Ascending aorta (tissue), 2 donors: ENCODE data around the gene XRCC5. TPM values are rescaled to one million over a fixed set of nuclear protein-coding genes. Genes with fewer than 3 reads are reported as not detected.

Experiments
- DNase-seq, 2 donors: peaks; one replicate each; pipeline ENCODE4 v3.0.0-alpha.2; 2019; ENCODE audit warnings: low spot score in 2 of 2
- H3K27ac ChIP-seq, 2 donors: fragments of 200-600 bp; sonication (generic); one replicate each; pipeline ENCODE4 v1.5.1; 2016 to 2017; ENCODE audit warnings: mild to moderate bottlenecking in 1 of 2
- H3K27me3 ChIP-seq: fragments of 200-600 bp; sonication (generic); one replicate; pipeline ENCODE4 v1.5.1; 2017
- H3K36me3 ChIP-seq, 2 donors: fragments of 200-600 bp; sonication (generic); one replicate each; pipeline ENCODE4 v1.5.1; 2016
- H3K4me1 ChIP-seq, 2 donors: fragments of 200-600 bp; sonication (generic); one replicate each; pipeline ENCODE4 v1.5.1; 2016 to 2017; ENCODE audit warnings: mild to moderate bottlenecking in 1 of 2
- H3K4me3 ChIP-seq, 2 donors: fragments of 200-600 bp; sonication (generic); one replicate each; pipeline ENCODE4 v1.5.1; 2016 to 2017; ENCODE audit warnings: mild to moderate bottlenecking in 1 of 2
- H3K9me3 ChIP-seq, 2 donors: fragments of 200-600 bp; sonication (generic); one replicate each; pipeline ENCODE4 v1.5.1; 2016
- intact Hi-C: fragments of 100-400 bp; cut with DNase I; formaldehyde crosslinking; loops from one replicate; pipeline ENCODE4 v1.15.1; 2023
- total RNA-seq: library from RNA; depleted of rRNA; stranded (reverse); fragments of >200 nt; gene quantifications from one replicate; pipeline ENCODE4 v1.1.0, GENCODE V29; 2016
- TF ChIP-seq, protein P1 (sequence below), 3 experiments: fragments of 200-600 bp in 2 of 3; fragments of 450-650 bp in 1 of 3; sonication (generic) in 2 of 3; IDR thresholded peaks; one replicate each; pipeline ENCODE4 v1.5.1; 2016 to 2019; ENCODE audit warnings: antibody characterized with exemption in 3 of 3, mild to moderate bottlenecking in 1 of 3, moderate library complexity in 1 of 3

Gene XRCC5
- total RNA-seq, 1 donor from 2014 or later: 45.4 TPM

DNA sequence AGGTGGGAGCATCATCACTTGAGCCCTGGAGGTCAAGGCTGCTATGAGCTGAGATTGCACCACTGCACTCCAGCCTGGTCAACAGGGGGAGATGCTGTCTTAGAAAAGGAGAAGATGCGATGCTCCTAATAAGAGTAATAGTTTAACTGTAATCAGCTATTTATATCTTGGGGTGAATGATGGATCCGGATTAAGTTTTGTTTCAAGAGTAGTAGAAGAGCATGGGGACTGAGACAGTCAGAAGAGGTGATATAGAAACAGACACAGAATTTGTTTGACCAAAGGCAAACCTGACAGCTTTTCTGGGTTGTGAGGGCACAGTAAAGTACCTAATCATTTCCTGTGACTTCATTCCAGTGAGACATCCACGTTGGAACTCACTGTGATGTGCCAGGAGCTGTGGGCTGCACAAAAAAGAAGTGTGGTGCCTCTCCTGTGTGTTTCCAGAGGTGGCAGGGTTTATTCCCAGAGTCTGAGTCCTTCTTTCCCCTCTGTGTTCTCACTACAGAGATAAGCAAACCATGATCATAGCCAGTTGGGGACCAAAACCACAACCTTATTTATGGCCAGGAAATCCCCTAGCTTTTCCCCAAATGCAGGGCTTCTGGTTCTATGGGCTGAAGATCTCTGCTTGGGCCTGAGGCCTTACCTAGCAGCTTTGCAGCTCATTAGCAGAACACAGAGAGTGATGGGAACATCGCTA lies 113.7 kb downstream of the XRCC5 start:
- Histone ChIP-seq H3K36me3 (peaks cover 0 to 5% of the 10 kb centered on the region in 2 donors), H3K27me3 (no peaks in the 10 kb centered on the region), H3K27ac (no peak overlapping the region), H3K4me1 (no peaks in the 10 kb centered on the region), H3K4me3 (no peak overlapping the region), H3K9me3 (no peaks in the 10 kb centered on the region)
- intact Hi-C loops: no loop called here
- TF ChIP-seq, protein P1, sequence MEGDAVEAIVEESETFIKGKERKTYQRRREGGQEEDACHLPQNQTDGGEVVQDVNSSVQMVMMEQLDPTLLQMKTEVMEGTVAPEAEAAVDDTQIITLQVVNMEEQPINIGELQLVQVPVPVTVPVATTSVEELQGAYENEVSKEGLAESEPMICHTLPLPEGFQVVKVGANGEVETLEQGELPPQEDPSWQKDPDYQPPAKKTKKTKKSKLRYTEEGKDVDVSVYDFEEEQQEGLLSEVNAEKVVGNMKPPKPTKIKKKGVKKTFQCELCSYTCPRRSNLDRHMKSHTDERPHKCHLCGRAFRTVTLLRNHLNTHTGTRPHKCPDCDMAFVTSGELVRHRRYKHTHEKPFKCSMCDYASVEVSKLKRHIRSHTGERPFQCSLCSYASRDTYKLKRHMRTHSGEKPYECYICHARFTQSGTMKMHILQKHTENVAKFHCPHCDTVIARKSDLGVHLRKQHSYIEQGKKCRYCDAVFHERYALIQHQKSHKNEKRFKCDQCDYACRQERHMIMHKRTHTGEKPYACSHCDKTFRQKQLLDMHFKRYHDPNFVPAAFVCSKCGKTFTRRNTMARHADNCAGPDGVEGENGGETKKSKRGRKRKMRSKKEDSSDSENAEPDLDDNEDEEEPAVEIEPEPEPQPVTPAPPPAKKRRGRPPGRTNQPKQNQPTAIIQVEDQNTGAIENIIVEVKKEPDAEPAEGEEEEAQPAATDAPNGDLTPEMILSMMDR (IDR thresholded peaks at IDR 0.05): no peak
- DNase-seq: no peak

DNA sequence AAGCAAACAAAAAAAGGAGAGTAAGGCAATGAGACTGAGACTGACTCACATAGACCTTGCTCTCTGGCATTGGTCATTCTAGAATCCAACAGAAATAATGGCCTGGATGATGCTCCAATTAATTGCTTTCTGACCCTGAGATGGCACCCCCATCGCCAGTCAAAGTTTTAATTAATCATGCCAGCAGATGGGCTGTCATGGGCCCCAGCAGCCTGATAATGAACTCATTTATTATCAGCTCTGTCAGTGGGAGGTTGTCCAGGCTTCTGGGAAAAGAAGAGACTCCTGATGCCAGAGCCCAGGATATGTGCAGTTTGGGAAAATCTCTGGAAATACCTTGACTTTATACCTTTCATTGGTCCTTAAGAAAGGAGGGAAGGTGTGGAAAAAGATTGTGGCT lies 115.2 kb downstream of the XRCC5 start:
- TF ChIP-seq, protein P1 (IDR thresholded peaks at IDR 0.05): no peak
- Histone ChIP-seq H3K4me3 (no peak overlapping the region), H3K4me1 (no peaks in the 10 kb centered on the region), H3K36me3 (no peaks in the 10 kb centered on the region), H3K27me3 (no peaks in the 10 kb centered on the region), H3K27ac (no peak overlapping the region), H3K9me3 (no peaks in the 10 kb centered on the region)
- intact Hi-C loops: no loop called here
- DNase-seq: no peak

DNA sequence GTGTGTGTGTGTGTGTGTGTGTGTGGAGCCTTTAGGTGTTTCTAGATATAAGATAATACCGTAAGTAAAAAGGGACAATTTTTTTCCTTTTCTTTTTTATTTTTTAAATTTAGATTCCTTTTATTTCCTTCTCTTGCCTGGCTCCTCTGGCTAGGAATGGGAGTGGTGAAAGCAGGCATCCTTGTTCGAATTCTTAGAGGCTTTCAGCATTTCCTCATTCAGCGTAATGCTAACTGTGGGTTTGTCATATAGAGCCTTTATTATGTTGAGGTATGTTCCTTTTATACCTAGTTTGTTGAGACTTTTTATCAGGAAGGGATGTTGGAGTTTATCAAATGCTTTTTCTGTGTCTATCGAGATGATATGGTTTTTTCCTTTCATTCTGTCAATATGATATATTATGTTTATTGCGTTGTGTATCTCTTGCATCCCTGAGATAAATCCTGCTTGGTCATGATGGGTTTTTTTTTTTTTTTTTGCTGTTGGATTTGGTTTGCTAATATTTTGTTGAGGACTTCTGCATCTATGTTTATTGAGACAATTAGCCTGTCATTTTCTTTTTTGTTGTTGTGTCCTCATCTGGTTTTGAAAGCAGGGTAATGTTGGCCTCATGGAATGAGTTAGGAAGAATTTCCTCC lies 120.2 kb downstream of the XRCC5 start:
- Histone ChIP-seq H3K9me3 (peaks cover 8 to 18% of the 10 kb centered on the region in 2 donors), H3K36me3 (no peaks in the 10 kb centered on the region), H3K4me3 (no peak overlapping the region), H3K27me3 (no peaks in the 10 kb centered on the region), H3K4me1 (no peaks in the 10 kb centered on the region), H3K27ac (no peak overlapping the region)
- TF ChIP-seq, protein P1 (IDR thresholded peaks at IDR 0.05): no peak
- no peak for DNase-seq
- intact Hi-C loops: no loop called here

DNA sequence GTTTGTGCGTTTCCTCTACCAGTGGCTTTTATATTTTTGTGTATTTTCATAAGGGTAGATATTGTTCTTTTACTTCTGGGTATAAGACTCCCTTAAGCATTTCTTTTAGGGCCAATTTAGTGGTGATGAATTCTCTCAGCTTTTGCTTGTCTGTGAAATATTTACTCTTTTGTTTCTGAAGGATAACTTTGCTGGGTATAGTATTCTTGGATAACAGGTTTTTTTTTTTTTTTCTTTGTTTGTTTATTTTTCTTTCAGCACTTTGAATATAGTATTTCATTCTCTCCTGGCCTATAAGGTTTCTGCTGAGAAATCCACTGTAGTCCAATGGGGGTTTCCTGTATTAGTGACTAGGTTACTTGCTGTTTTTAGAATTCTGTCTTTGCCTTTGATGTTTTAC lies 122.7 kb downstream of the XRCC5 start:
- Histone ChIP-seq H3K27me3 (no peaks in the 10 kb centered on the region), H3K27ac (no peak overlapping the region), H3K4me3 (no peak overlapping the region), H3K9me3 (peaks cover 8 to 18% of the 10 kb centered on the region in 2 donors), H3K36me3 (no peaks in the 10 kb centered on the region), H3K4me1 (no peaks in the 10 kb centered on the region)
- TF ChIP-seq, protein P1 (IDR thresholded peaks at IDR 0.05): no peak
- no peak for DNase-seq
- intact Hi-C loops: no loop called here

DNA sequence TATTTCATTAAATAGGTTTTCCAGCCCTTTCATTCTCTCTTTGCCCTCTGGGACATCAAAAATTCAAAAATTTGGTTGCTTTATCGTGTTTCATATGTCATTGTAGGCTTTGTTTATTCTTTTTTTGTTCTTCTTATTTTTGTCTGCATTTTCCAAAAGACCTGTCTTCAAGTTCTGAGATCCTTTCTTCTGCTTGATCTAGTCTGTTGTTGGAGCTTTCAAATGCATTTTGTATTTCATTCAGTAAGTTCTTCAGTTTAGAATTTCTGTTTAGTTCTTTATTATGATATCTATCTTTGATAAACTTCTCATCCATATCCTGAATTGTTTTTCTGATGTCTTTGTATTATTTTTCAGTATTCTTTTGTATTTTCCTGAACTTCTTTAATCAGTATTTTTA lies 123.6 kb downstream of the XRCC5 start:
- H3K36me3 ChIP-seq: no peaks in the 10 kb centered on the region
- TF ChIP-seq, protein P1 (IDR thresholded peaks at IDR 0.05): no peak
- no peaks in the 10 kb centered on the region for H3K27me3 ChIP-seq
- no peak overlapping the region for H3K4me3 ChIP-seq
- no peak overlapping the region for H3K27ac ChIP-seq
- H3K4me1 ChIP-seq: no peaks in the 10 kb centered on the region
- DNase-seq: no peak
- intact Hi-C loops: no loop called here
- peaks cover 8 to 18% of the 10 kb centered on the region in 2 donors for H3K9me3 ChIP-seq
